ENCODE measurements around the gene ZNF587. TPM values are rescaled to one million over a fixed set of nuclear protein-coding genes. Genes with fewer than 3 reads are reported as not detected.
A peak's percentile ranks its signal among the peaks of the same experiment; 100 is the strongest.
"Not testable (repeated sequence)": the region's sequence is repeated elsewhere in the genome, so short reads cannot be mapped to it uniquely, and the experiment has no call there.

ZNF587 gene
- total RNA-seq (2014; rRNA removed) = 16.3 and 21.4 TPM in 2 replicates
- percentile 97 among the genes with signal in this experiment for Bru-seq, nascent RNA
- percentile 98 among the genes with signal in this experiment for BruChase-seq, experiment 1, labeled RNA remaining after a 6-hour chase
- percentile 99 among the genes with signal in this experiment for BruChase-seq, experiment 2, labeled RNA remaining after a 2-hour chase
- long read RNA-seq, partial matches to known transcripts = 0 of 14 reads
- long read RNA-seq, other reads (novel, unspliced or antisense) = 12 of 14 reads

DNA sequence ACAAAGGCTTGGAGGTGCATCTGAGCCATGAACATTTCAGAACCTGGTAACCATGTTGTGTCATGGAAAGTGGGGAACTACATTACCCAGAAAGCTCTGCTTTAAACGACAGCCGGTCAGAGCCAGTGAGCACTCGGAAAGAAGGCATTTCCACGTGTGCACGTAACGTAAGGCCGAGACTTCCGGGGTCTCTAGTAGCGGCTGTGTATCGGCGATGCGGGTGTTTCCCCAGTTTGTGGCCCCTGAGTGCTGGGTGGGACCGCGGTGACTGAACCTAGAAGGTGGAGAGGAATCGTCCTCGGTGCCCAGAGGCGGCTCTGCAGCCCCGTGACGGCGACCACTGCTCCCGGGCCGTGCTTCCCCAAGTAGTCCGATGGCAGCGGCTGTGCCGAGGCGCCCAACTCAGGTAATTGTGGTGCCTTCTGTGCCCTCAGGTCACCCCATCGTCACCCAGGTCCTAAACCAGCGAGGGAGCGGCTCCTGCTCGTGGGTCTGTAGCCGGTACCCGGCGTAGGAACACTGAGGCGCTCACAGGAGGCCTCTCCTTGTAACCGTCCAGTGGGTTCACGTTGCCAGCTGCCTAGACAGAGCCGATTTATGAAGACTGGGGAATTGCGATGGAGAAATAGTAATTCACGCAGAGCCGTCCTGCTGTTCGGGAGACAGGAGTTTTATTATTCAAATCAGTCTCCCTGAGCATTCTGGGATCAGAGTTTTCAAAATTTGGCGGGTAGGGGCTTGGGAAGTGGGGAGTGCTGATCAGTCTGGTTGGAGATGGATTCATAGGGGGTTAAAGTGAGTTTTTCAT lies at the start of gene ZNF587:
Gene ZNF587, plus strand, starts transcription at position 194 of the 808 bp plus-strand sequence. Its CDS starts 180 bp downstream, at position 374.
- ATAC-seq = peak; percentile 97
- CTCF ChIA-PET = not testable (repeated sequence)
- BruUV-seq (replicated peaks) = TSS peak; percentile 91

DNA sequence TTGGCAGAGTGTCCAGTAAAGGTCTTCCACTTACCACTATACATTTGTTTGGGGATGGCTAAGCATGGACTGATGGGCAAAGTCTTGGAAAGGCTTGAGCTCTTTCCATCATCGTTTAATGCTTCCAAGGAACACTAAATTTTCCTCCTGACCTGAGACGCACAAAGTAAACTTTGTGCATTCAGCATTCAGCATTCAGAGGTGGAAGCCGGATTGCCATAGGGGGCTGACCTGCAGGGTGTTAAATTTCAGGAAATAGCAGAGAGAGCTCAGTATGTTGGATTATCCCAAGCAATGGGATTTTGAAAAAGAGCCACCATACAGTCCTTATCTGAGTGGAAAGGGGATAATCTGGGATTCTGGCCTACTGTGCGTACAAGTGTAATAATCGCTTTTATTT lies 49.0 kb upstream of the ZNF587 start:
- DNase-seq (no peak), ATAC-seq (no peak)
- no peak overlapping the region for H3K27ac ChIP-seq (ENCODE audit: low read length)
- H3K9ac ChIP-seq (ENCODE audit: low read length) = no peak overlapping the region
- no peak overlapping the region for H3K4me2 ChIP-seq (ENCODE audit: low read length)
- no TSS peak for BruUV-seq (replicated peaks)
- H3K27me3 ChIP-seq (ENCODE audit: low read length) = no peaks in the 10 kb centered on the region
- TF ChIP-seq, protein P1, sequence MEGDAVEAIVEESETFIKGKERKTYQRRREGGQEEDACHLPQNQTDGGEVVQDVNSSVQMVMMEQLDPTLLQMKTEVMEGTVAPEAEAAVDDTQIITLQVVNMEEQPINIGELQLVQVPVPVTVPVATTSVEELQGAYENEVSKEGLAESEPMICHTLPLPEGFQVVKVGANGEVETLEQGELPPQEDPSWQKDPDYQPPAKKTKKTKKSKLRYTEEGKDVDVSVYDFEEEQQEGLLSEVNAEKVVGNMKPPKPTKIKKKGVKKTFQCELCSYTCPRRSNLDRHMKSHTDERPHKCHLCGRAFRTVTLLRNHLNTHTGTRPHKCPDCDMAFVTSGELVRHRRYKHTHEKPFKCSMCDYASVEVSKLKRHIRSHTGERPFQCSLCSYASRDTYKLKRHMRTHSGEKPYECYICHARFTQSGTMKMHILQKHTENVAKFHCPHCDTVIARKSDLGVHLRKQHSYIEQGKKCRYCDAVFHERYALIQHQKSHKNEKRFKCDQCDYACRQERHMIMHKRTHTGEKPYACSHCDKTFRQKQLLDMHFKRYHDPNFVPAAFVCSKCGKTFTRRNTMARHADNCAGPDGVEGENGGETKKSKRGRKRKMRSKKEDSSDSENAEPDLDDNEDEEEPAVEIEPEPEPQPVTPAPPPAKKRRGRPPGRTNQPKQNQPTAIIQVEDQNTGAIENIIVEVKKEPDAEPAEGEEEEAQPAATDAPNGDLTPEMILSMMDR (conservative IDR thresholded peaks at IDR 0.05; ENCODE audit: low read depth, low read length) = no peak
- TF ChIP-seq EZH2phosphoT487 (IDR thresholded peaks at IDR 0.05; ENCODE audit: borderline replicate concordance, low read length) = no peak
- TF ChIP-seq EZH2 (IDR thresholded peaks at IDR 0.05; ENCODE audit: low read length, unreplicated experiment) = no peak
- no peaks in the 10 kb centered on the region for H4K20me1 ChIP-seq (ENCODE audit: low read length)
- CTCF ChIA-PET = no interaction called here
- H2AFZ ChIP-seq (ENCODE audit: low read length) = no peak overlapping the region
- H3K36me3 ChIP-seq (ENCODE audit: low read depth, low read length) = peaks cover 9% of the 10 kb centered on the region
- H3F3A ChIP-seq (ENCODE audit: low read length, unreplicated experiment) = no peaks in the 10 kb centered on the region
- H3K79me2 ChIP-seq (ENCODE audit: low read length) = peaks cover 7% of the 10 kb centered on the region; the same call in 1 of the 2 replicates
- POLR2A ChIA-PET (ENCODE audit: unreplicated experiment) = no interaction called here
- H3K9me2 ChIP-seq (replicated peaks; ENCODE audit: low read length) = no peaks in the 10 kb centered on the region
- intact Hi-C loops (cut with micrococcal nuclease) = loop anchor here (5.0 kb wide), 1 partner anchor 33 kb away; the partner anchor contains the start of gene ZNF586
- no peak overlapping the region for H3K4me3 ChIP-seq (ENCODE audit: low read length)
- peaks cover 38% of the 10 kb centered on the region for H3K4me1 ChIP-seq (ENCODE audit: insufficient read depth, low read length)
- H3K9me3 ChIP-seq (ENCODE audit: low read length) = no peaks in the 10 kb centered on the region

More for the DNA sequence above, at the start of gene ZNF587:
- Histone ChIP-seq H3K9ac (ENCODE audit: low read length) (peak within 1 kb of the TSS; percentile 90), H3K79me2 (ENCODE audit: low read length) (peaks cover 57% of the 10 kb centered on the region), H3K4me2 (ENCODE audit: low read length) (peak within 1 kb of the TSS; percentile 96), H2AFZ (ENCODE audit: low read length) (peak within 1 kb of the TSS; percentile 54), H3K27ac (ENCODE audit: low read length) (peak within 1 kb of the TSS; percentile 63), H3K4me3 (ENCODE audit: low read length) (peak within 1 kb of the TSS; percentile 88), H3K36me3 (ENCODE audit: low read depth, low read length) (peaks cover 43% of the 10 kb centered on the region)
- POLR2A ChIA-PET (ENCODE audit: unreplicated experiment) = interaction anchor here (0.6 kb wide), 2 partner anchors 105 to 187 kb away, joined by 3 to 7 read pairs; no protein-coding TSS in a partner anchor
- H3K9me3 ChIP-seq (ENCODE audit: low read length); intact Hi-C loops (cut with micrococcal nuclease); H4K20me1 ChIP-seq (ENCODE audit: low read length); H3K9me2 ChIP-seq (replicated peaks; ENCODE audit: low read length); H3K27me3 ChIP-seq (ENCODE audit: low read length); H3F3A ChIP-seq (ENCODE audit: low read length, unreplicated experiment); H3K4me1 ChIP-seq (ENCODE audit: insufficient read depth, low read length): not testable (repeated sequence)
- peak; percentile 85 for DNase-seq

DNA sequence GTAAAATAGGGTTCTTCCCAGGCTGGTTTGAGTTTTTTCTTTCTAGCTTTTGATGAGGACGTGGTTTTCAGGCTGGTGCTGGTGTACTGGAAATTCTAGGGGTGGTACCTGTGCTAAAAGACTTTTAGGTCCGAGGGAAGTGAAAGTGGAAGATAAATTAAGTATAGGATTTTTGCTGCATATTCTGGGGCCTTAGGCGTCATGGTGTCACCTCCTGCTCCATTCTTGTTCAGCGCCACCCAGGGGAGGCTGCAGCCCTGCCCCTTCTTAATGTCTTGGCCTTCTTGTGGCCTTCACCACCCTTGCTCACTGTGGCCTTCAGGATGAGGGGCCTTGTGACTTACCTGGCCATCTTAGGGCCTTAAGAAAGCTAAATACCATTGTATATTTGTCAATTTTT lies 47.4 kb upstream of the ZNF587 start:
- Histone ChIP-seq H3K4me1 (ENCODE audit: insufficient read depth, low read length) (peaks cover 40% of the 10 kb centered on the region), H3F3A (ENCODE audit: low read length, unreplicated experiment) (no peaks in the 10 kb centered on the region), H3K9me3 (ENCODE audit: low read length) (no peaks in the 10 kb centered on the region), H3K4me2 (ENCODE audit: low read length) (peak overlapping the region; percentile 9; the same call in 1 of the 2 replicates), H4K20me1 (ENCODE audit: low read length) (no peaks in the 10 kb centered on the region), H3K4me3 (ENCODE audit: low read length) (no peak overlapping the region), H3K27ac (ENCODE audit: low read length) (peak overlapping the region; percentile 21), H2AFZ (ENCODE audit: low read length) (no peak overlapping the region), H3K27me3 (ENCODE audit: low read length) (no peaks in the 10 kb centered on the region), H3K79me2 (ENCODE audit: low read length) (peaks cover 15% of the 10 kb centered on the region; the same call in 1 of the 2 replicates), H3K9ac (ENCODE audit: low read length) (no peak overlapping the region), H3K36me3 (ENCODE audit: low read depth, low read length) (peaks cover 6% of the 10 kb centered on the region), H3K9me2 (replicated peaks; ENCODE audit: low read length) (no peaks in the 10 kb centered on the region)
- POLR2A ChIA-PET (ENCODE audit: unreplicated experiment) = interaction anchor here (0.6 kb wide), 1 partner anchor 13 kb away, joined by 3 read pairs; no protein-coding TSS in a partner anchor
- TF ChIP-seq EZH2phosphoT487 (IDR thresholded peaks at IDR 0.05; ENCODE audit: borderline replicate concordance, low read length) = no peak
- TF ChIP-seq, protein P1 (conservative IDR thresholded peaks at IDR 0.05; ENCODE audit: low read depth, low read length) = no peak
- TF ChIP-seq EZH2 (IDR thresholded peaks at IDR 0.05; ENCODE audit: low read length, unreplicated experiment) = no peak
- DNase-seq (no peak), ATAC-seq (no peak)
- BruUV-seq (replicated peaks) = no TSS peak
- CTCF ChIA-PET = interaction anchor here (0.5 kb wide), 1 partner anchor 14 kb away, joined by 3 read pairs; no protein-coding TSS in a partner anchor
- intact Hi-C loops (cut with micrococcal nuclease) = loop anchor here (5.0 kb wide), 1 partner anchor 35 kb away; the partner anchor contains the start of gene ZNF586
